DMS153 (cell line): ENCODE data around the gene ZFY.
"Not testable (repeated sequence)": the region's sequence is repeated elsewhere in the genome, so short reads cannot be mapped to it uniquely, and the experiment has no call there.

Experiments
- DNase-seq: peaks from one replicate; lab custom pipeline; 2025; lab: John Stamatoyannopoulos, UW

The ZFY gene

GRCh38 chrY:2973110-2973751, 38.0 kb downstream of the ZFY start:
- no peak for DNase-seq

GRCh38 chrY:2979283-2979682, 44.1 kb downstream of the ZFY start:
- DNase-seq: no peak

DNA sequence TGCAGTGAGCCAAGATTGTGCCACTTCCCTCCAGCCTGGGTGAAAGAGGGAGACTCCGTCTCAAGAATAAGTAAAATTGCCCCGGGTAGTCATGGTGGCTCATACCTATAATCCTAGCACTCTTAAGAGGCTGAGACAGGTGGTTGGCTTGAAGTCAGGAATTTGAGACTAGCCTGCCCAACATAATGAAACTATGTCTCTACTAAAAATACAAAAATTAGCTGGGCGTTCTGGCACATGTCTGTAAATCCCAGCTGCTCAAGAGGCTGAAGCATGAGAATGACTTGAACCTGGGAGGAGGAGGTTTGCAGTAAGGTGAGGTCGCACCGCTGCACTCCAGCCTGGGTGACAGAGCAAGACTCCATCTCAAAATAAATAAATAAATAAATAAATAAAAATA, 49.3 kb downstream of the ZFY start:
- no peak for DNase-seq

DNA sequence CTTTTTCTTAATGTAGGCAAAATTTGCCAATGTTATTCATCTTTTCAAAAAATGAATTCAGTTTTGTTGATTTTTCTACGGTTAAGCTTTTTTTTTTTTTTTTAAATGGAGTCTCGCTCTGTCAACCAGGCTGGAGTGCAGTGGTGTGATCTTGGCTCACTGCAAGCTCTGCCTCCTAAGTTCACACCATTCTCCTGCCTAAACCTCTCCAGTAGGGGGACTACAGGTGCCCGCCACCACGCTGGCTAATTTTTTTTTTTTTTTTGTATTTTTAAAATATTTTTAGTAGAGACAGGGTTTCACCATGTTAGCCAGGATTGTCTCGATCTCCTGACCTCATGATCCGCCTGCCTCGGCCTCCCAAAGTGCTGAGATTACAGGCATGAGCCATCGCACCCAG, 52.0 kb downstream of the ZFY start:
- not testable (repeated sequence) for DNase-seq

- DNase-seq: not testable (repeated sequence)
These were observed 62.2 kb downstream of the ZFY start for GRCh38 chrY:2997369-2997768.

GRCh38 chrY:3002190-3002589, 67.0 kb downstream of the ZFY start:
- no peak for DNase-seq

DNA sequence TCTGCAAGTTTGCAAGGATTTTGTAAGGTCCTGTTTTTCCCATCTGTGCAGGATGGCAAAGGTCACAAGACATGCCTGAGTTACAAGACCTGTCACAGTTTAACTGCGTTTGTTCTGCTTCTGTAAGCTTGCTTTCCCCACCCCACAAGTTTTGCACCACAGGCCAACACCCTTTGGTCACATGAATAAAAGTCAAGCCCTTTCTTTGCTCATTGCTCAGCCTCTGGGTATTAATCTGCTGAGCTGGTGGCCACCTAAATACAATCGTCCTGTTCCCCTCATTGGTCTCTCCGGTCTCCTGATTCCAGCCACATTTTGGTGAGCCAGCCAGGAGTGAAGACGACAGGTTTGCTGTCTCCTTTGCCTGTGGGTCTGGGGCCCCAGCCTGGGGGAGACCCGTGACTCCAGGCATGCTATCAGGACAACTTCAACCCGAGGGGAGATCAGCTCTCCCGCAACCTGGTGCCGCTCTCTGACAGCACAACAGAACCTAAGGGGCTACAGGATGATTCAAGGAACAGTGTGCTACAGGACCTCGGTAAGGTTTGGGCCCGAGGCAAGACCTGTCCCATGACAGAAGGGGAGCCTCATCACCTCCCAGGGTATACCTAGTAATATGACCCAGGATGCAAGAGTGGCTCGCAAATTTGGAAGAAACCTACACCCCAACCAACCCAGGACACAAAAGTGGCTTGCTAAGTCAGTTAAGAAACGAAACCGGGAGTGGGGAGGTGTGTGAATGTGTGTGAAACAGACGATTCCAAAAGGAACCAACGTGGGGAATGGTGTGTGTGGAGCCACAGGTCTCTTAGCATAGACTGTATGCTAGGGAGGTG, 67.7 kb downstream of the ZFY start:
- no peak for DNase-seq

DNA sequence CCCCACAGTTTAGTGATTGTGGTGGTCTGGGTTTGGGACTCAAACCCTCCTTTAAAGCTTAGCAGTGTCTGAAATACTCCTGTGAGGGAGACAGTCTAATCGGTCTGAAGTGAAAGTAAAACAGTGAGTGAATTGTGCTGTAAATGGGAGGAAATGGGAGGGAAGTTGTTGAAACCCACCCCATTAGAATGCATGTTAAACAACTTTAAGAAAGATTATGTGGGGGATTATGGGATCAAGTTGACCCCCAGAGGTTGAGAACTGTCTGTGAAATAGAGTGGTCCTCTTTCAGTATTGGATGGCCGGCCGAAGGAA, 68.3 kb downstream of the ZFY start:
- DNase-seq: no peak

- no peak for DNase-seq
These were observed 68.7 kb downstream of the ZFY start for GRCh38 chrY:3003846-3004245.

GRCh38 chrY:3006031-3006430, 70.8 kb downstream of the ZFY start:
- DNase-seq: not testable (repeated sequence)

DNA sequence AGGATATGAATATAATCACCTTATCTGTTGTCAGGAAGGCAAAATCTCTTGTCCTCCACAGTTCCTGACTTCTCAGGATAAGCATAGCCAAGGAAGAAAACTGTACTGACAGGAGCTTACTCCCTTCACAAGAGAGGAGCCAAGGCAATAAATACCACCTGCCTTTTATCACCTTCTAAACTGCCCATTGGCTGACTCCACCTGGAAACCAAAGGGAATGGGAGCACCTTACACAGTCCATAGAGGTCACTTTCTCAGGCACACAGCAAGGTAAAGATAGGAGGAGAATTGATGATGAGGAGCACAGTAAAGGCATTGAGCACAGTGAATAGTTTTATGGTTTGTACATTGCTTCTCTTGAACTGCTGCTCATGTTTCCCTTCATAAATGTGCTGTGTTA, 72.8 kb downstream of the ZFY start:
- no peak for DNase-seq

DNA sequence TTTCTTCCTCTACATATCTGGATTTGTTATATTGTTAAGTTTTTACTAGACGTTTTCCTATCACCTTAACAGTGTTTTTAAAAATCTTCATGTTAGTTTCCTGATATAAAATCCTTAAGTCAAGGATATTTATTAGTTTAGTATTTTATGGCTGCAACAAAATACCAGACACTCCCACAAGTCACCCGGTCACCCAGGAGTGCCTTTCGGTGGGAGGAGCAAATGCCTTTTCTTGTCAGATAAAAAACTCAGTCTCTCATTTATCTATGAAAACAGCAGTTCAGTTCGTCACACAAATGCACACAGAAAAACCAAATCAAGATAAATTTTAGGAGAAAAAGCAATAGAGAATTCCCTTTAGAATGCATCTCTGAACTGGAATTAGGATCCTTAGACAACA, 77.0 kb downstream of the ZFY start:
- DNase-seq: no peak

- DNase-seq: no peak
These were observed 81.4 kb downstream of the ZFY start for GRCh38 chrY:3016594-3016993.

GRCh38 chrY:3018546-3018945, 83.4 kb downstream of the ZFY start:
- no peak for DNase-seq

GRCh38 chrY:3019584-3019983, 84.4 kb downstream of the ZFY start:
- no peak for DNase-seq

DNA sequence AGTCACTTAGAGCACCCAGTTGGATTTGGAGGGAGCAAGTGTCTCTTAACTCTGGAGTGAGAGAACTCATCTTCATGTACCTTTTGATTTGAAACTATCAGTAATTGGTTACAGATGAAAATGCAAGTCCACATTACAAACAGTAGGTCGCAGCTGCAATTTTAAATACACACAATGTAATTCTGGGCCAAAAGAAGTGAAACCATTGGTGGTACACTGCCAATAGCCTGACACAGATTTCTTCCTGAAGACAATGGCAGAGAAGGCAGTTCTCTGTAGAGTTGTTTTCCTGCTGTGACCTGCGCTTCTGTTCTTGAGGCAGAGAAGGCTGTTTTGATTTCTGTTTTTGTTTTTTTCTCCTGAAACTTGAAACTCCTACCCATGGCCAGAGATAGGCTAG, 86.0 kb downstream of the ZFY start:
- DNase-seq: no peak

- DNase-seq: no peak
These were observed 88.4 kb downstream of the ZFY start for GRCh38 chrY:3023606-3024005.

- DNase-seq: no peak
These were observed 90.2 kb downstream of the ZFY start for GRCh38 chrY:3025357-3025756.
